NCI-H524 (cell line): ENCODE results near the gene TRIM41.
"Not testable (repeated sequence)": the region's sequence is repeated elsewhere in the genome, so short reads cannot be mapped to it uniquely, and the experiment has no call there.

Experiments
- DNase-seq, 2 experiments: peaks; one replicate each; lab custom pipeline; 2025; lab: John Stamatoyannopoulos, UW

TRIM41 gene

DNA sequence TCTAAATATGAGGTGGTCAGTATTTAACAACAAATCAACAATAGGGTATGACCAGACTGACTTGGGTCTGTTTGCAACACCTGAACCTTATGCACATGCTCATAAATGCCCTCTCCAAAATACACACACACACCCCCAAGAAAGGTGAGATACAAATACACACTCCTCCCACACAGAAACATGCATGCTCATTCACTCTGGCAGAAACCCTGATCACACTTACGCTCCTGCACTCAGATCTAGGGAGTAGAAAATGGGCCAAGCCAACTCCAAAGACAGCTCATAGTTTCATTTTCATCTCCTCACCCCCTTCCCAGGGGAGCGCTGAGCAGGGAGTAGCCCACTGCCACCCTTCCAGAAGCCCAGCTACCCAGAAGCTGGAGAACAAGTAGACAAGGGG, 29.4 kb upstream of the TRIM41 start:
- DNase-seq = no peak

DNA sequence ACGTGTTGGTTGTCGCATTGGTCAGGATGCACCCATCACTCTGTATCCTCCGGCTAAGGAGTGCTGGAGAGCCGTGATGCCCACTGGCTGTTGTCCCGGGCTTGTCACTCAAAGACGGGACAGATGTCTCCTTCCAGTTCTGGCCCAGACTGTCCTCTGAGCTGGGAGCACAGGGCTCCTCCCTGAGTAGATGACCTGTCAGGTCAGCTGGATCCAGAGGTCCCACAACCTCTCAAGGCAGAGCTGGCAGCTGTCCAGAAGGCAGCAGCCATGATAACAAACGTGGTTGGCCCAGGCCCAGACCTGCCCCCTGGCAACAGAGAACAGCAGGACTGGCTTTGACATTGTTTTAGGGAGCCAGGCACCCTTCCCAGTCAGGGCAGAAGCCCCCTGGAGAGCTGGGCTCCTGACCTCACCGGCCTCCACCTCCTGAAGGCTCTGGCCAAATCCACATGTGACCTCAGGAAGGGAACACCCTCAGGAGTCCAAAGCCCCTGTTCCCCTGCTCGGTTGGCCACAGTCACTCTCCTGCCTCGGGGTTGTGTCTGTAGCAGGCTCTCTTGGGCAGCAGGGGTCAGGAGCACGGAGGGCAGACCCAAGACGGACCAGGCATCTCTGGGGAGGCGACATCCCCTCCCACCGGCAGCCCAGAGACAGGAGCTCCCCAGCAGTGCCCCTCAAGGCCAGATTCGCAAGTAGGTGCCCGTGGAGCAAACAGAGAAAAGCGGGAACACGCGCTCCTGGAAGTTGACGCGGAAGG, 28.4 kb upstream of the TRIM41 start:
- DNase-seq = no peak

DNA sequence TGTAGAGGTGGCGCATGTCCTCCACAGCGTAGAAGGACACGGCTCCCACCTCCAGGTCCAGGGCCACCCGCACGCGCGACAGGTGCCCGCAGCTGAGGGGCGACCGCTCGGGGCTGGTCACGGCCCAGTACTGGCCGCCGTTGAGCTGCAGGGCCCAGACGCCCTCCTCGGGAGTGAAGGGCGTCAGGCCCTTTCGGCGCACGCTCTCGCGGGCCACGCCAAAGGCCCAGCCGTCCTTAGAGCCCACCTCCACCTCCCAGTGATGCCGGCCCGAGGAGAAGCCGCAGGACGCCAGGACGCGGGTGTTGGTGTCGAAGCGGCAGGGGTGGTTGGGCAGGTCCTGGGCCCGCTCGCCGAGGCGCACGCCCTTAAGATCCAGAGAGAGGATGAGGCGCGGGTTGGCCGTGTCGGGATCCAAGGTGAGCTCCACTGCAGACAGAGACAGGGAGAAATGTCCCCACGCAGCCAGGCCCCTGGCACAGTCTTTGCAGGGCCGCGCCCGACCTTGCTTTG, 27.8 kb upstream of the TRIM41 start:
- DNase-seq = no peak

DNA sequence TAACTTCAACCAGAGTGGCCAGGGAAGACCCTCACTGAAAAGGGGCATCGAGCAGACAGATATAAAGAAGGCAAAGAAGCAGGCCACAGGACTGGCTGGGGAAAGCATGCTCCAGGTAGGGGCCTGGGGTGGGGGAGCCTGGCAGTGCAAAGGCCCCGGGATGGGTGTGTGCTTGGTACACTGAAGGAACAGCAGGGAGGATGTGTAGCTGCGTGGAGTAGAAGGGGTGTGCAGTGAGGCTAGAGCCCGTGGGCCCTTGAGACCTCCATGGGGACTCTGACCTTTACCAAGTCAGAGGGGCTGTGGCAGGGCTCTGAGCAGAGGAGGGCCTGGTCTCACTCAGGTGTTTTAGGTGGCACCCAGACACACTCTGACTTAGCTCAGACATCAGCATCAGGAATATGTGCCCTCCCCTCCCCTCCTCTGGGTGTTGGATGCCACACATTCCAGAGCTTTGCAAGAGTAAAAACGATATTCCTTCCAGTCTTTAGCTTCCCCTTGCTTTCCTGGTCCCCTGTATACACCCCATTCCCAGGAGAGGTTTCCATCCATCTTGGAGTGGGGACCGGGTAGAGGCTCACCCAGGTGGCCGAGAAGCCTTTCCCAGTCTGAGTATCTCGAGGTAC, 25.6 kb upstream of the TRIM41 start:
- DNase-seq = no peak

DNA sequence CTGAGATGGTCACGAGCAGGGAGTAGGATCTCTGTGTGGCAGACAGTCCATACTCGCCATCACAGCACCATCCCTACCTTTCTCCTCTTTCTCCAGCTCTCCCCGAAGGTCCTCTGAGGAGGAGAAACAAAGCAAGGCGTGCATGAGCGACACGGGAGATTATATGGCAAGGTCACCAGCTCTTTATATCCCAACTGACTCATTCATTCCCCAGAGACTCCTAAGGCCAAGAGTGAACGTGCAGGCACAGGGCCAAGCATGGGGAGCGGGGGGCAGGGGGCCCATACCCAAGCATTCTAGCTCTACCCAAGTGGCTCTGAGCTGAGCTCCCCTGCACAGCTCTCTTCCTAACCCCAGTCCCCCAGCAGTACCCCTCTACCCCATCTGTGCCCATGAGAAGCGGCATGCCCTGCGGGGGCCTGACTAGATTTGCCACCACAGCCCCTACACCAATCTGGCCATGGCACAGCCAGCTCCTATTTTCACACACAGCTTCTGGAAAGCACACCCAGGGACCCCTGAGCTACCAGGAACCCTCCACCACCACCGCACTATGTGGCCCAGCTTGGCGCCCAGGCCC, 24.9 kb upstream of the TRIM41 start:
- no peak for DNase-seq

DNA sequence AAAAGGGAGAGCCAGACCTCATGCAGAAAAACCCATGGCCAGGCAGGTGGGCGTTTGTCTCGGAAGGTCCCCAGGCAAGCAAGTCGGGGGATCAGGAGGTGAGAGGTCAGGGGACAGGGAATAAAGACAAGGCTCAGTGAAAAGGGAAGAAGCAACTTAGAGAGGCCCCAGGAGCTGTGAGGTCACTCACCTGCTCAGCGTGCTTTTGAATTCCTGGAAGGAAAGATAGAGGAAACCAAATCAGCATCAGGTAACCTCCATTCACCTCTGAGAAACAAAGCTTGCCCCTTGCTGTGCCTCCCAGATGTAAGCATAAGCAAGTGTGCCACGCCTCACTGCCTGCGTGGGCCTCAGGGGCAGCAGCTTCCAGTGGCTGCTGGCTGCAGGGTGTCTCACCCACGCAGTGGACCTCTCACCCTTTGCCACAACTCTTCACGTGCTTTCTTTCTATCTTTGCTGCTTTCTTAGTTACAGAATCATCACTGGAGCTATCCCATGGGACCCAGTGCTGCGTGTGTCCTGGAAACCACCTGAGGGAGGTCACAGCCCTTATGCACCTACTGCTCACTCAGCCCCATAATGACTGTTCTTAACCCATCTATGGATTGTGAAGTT, 24.1 kb upstream of the TRIM41 start:
- DNase-seq = no peak

DNA sequence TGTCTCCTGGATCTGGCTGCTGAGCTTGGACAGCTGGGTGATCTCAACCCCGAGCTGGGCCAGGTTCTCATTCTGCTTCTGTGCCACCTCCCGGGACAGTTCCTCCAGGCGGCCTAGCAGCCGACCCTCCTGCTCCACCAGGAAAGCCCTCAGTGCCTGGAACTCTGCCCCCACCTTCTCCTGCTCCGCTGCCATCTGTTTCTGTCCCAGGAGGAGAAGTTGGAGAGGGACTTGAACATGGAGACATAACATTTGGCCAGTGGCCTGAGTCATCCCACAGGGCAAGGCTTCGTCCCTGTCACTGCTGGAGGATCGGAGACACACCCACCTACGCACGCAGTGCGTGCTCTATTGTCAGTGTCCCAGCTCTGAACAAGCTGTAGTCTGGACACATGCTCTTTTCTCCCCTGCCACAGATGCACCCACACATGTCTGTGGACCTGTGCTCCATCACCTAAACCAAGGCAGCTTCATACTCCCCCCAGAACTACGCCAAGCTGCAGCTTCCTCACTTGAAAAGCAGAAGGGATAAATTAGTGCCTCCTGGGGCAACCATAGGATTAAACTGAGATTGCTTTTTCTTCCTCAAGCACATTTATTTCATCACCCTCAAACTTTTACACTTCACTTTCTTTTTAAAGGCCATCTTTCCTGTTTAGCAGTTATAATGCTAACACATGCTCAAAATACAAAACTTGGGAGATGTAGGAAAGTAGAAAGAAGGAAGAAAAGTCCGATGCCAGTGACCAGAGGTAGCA, 23.0 kb upstream of the TRIM41 start:
- DNase-seq = no peak

DNA sequence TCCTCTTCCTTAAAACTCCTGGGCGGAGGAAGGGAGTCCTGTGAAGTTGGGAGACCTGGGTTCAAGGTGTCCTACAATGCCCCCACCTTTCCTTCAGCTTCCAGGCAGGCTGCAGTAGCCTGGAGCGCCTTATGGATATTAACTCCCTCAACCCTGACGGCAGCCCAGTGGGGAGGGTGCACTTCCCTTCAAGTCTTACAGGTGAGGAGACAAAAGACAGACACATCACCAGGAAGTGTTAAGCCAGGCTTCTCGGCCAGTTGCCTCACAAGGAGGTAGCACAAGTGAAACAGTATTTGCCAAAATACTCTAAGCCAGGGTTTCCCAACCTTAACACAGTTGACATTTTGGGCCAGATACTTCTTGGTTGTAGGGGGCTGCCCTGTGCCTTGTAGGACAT, 22.3 kb upstream of the TRIM41 start:
- no peak for DNase-seq

DNA sequence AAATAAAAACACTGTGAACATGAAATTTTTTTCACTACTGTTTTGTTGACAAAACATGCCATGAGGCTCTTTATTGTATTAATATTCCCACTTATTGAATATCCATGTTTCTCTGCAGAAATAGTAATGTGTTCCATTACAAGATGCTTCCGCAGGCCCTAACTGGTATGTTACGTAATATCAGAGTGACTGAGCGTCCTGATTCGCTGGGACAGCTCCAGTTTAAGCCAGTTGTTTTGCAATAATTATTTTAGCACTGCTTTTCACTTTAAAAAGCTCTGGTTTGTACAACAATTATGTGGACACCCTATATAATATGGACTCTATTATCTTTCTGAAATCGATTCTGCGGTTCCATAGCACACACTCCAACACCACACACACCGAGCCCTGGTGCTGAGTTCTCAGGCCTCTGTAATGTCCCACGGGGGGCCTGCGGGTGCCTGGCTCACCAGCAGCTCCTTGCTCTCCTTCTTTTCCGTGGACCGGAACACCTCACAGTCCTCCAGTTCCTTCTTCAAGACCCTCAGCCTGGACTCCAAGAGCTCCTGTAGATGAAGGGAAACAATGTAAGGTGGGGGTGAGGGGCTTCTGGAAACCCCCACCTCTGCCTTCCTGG, 19.9 kb upstream of the TRIM41 start:
- DNase-seq = no peak

DNA sequence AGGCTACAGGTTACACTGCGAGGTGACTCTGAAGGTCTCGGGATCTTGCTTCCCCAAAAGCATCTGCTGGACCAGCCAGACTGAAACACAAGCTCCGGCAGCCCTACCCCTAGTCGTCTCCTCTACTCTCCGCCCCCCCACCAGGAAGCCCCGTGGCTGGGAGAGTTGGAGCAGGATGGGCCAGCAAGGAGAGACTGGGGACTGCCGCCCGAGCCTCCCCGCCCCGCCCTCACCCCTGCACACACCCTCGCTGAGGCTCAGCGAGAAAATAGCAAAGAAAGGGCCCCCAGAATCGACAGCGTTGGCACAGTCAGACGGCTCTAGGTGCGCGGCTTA, 19.3 kb upstream of the TRIM41 start:
- DNase-seq = no peak

DNA sequence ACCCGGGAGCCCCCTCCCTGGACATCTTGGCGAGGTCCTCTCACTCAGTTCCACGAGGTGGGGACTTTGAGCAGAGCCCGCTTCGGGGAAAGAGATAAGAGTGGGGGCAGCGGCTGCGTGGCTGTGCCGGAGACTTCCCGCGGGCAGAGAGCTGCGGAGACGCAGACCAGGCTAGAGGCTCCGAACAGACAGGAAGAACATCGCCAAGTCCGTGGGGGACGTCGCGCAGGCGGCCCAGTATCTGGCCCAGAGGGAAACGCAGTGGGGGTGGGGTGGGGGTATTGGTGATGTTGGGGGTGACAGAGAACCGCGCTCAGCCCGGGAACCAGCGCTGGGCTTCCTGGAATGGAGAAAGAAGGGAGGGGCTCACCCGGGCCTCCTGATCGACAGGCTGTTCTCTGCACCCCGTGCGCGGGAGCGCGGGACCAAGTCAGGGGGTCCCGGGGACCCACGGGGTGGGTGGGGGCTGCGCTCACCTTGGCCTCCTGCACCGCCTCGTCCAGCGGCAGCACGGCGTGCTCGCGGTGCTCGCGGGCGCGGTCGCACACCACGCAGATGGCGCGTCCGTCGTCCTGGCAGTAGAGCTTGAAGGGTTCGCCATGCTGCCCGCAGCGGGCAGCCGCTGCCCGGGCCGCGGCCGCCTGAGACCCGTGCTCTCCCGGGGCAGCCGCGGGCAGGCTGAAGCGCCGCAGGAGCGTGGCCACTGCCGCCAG, 18.8 kb upstream of the TRIM41 start:
- no peak for DNase-seq

DNA sequence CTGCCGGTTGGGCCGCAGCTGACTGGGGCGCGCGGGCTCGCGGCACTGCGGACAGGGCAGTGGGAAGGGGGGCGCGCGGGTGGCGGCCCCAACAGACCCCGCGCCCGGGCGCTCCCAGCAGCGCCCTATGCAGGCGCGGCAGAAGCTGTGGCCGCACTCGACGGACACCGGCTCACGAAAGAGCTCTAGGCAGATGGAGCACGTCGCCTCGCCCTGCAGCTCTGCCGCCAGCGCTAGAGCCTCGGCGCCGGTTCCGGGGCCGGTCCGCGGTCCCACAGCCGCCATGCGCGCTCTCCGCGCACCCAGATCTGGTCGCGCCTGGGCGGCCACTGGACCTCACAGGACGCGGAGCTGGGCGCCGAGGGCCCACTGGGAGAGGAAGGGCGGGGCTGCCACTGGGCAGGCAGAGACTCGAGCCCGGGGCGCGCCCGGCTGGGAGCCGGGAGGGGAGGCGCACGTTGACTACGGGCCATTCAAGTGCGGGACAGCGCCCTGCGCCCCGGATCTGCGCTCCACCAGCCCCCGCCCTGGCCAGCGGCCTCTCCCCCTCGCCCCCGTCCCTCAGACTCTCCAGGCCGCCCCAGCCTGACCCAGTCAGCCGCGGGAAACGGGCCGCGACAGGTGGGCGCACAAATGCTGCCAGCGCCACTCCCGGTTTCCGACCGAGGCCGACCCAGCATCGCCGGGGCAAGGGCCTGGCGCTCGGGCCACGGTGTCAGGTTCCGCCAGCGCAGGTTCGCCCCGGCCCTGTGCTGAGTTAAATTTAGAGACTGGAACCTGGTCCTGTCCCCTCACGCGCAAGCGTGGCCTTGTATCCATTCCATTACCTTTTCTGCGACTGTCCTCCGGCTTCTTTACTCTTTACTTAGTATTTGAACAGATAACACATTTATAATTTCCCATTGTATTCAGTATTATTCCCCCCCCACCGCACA, 18.0 kb upstream of the TRIM41 start, which contains the start of gene TRIM7:
TSS of gene TRIM7 (minus strand) at position 371 of the 935 bp plus-strand sequence. CDS start at position 285, 86 bp downstream.
- no peak for DNase-seq

DNA sequence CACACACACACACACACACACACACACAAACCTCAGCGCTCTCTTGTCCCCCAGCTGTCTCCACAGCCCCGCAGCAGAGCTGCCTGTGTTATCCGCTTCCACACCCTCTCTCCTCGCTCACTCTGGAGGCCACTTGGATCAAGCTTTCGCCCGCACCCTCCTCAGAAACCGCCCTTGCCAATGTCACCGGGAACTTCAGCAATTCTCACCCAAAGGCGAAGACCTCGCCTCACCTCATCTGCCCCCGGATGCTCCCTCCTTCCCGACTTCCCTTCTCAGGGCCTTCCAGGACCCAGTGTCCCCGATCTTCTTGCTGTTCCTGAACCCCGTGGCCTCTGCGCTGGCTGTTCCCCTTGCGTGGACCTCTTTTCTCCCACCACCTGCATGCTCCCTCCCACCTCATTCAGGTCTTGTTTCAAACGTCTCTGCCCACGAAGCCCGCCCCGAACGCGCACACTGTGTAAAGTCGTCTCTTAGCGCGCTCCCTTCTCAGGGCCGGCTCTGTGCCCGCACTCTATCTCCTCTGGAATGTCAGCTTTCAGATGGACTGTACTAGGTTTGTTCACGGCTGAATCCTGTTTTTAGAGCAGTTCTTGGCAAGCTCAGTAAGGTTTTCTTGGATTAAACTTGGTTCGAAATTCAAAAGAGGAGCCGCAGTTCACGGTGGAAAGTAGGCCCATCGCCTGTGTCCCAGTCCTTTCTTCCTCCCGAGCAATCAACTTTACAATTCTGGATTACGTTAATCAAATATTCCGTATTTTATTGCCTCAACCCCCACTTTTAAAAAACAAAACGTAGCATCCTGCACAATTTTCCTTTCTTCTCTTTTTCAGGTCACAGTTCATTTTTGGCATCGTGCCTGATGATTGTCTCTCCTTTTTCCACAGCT, 17.1 kb upstream of the TRIM41 start:
- no peak for DNase-seq

DNA sequence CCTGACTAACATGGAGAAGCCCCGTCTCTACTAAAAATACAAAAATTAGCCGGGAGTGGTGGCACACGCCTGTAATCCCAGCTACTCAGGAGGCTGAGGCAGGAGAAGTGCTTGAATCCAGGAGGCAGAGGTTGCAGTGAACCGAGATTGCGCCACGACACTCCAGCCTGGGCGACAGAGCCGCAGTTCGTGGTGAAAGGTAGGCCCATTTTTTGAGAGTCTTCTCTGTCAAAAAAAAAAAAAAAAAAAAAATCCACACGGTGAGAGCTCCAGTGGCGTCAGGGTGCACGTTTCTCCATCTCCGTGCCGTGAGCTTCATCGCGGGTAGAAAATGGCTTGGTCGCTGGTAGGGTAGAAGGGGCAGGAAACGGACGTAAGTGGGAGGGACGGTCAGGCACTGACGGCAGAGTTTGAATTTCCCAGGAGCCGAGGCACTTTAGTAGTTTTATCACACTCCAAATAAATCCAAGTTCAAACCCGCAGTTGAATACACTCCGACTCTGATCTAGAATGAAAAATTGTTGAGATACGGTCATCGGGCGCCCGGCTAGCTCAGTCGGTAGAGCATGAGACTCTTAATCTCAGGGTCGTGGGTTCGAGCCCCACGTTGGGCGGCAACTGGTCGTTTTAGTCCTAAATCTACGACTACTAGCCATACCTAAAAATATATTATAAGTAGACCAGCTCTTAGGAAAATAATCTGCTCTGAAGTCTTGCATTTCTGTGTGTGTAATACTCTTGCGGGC, 15.7 kb upstream of the TRIM41 start:
- no peak for DNase-seq

DNA sequence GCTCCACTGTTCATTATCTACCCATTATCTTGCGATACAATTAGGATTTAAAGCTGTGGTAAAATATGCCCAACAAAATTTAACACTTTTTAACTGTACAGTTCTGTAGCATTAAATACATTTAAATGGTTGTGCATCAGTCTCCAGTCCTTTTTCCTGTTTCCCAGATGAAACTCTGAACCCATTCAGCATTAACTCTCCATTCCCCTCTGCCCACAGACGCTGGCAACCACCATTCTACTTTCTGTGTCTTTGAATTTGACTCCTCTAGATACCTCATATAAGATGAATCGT, 15.2 kb upstream of the TRIM41 start:
- no peak for DNase-seq

DNA sequence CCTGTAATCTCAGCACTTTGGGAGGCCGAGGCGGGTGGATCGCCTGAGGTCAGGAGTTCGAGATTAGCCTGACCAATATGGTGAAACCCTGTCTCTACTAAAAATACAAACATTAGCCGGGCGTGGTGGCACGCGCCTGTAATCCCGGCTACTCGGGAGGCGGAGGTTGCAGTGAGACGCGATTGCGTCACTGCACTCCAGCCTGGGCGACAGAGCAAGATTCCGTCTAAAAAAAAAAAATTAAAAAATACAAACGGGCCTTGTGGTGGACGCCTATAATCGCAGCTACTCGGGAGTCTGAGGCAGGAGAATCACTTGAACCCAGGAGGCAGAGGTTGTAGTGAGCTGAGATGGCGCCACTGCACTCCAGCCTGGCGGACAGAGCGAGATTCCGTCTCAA, 14.1 kb upstream of the TRIM41 start:
- not testable (repeated sequence) for DNase-seq

DNA sequence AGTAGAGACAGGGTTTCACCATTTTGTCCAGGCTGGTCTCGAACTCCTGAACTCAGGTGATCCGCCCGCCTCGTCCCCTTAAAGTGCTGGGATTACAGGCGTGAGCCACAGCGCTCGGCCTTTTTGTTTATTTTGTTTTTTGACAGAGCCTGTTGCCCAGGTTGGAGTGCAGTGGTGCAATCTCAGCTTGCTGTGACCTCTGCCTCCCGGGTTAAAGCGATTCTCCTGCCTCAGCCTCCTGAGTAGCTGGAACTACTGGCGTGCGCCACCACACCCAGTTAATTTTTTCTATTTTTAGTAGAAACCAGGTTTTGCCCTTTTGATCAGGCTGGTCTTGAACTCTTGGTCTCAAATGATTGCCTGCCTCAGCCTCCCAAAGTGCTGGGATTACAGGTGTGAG, 12.9 kb upstream of the TRIM41 start:
- DNase-seq = not testable (repeated sequence)

DNA sequence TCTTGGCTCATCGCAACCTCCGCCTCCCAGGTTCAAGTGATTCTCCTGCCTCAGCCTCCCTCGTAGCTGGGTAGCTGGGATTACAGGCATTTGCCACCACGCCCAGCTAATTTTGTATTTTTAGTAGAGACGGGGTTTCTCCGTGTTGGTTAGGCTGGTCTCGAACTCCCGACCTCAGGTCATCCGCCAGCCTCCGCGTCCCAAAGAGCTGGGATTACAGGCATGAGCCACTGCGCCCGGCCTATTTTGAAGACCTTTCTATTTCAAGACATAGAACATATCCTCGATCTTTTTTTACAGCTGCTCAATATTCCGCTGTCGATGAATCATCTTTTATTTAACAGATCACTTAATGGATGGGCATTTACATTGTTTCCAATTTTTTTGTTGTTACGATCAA, 12.4 kb upstream of the TRIM41 start:
- DNase-seq = not testable (repeated sequence)
